Stimulated activated memory B cell treated with anti-CD40 and anti-IgM and Interleukin-4, amounts not matched to agents 10 μg/mL and 1 μg/mL and 100 μg/mL, for 72 hours (primary cell): ENCODE data around the gene HOXA6.

ENCODE experiments used
- ATAC-seq: fragments of 150-1000 bp; cut with Tn5 transposase; 2 replicates; pipeline ENCODE4 v1.10.0; 2021
- H3K27ac Mint-ChIP-seq: one replicate; pipeline ENCODE4 v1.8.0; 2022; ENCODE audit warnings: mild to moderate bottlenecking, mixed read lengths
- H3K27me3 Mint-ChIP-seq: one replicate; pipeline ENCODE4 v1.8.0; 2022; ENCODE audit warnings: mixed read lengths
- H3K36me3 Mint-ChIP-seq: one replicate; pipeline ENCODE4 v1.8.0; 2022; ENCODE audit warnings: mixed read lengths
- H3K4me1 Mint-ChIP-seq: one replicate; pipeline ENCODE4 v1.8.0; 2022; ENCODE audit warnings: mixed read lengths
- H3K4me3 Mint-ChIP-seq: one replicate; pipeline ENCODE4 v1.8.0; 2022; ENCODE audit warnings: mild to moderate bottlenecking, moderate library complexity, mixed read lengths
- H3K9me3 Mint-ChIP-seq: one replicate; pipeline ENCODE4 v1.8.0; 2022; ENCODE audit warnings: mixed read lengths

Gene HOXA6

DNA sequence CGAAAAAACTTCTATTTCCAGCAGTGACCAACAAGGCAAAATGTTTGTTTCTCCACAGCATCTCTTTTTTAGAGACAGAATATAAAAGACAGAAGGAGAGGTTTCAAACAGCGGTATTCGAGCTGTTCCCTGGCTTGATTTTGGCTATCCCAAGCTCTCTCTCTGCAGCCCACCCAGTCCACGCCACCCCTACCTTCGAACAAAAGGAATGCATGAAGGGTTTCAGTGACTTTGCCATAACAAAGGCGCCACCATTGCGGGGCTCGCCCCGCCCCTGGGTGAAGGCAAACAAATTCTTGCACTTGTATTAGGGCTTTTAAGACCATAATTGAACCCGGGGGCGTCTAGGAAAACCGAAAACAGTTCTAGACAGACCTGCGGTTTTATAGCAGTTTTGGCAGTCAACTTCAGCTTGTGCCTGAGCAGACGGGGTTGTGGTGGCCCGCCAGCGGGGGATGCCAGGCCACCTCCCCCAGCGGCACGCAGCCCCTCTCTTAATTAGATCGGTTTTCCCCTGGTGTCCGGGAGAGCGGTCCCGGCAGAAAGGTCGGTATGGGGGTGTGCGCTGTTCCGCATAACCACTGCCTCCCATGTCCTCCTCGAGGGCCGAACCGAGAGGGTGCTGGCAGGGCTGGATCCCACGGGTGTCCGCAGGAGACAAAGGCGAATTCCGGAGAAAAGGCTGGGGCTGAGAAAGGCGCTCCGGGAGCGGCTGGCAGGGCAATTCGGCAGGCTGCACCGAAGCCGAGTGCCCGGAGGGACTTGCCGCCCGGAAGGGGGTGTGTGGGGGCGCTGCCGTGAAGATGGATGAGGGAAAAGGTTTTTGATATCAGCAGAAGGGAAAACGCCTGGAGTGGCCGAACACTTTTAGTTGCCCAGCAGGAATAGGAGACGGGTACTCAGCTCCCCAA, 40.2 kb upstream of the HOXA6 start:
- H3K36me3 Mint-ChIP-seq = no peaks in the 10 kb centered on the region
- H3K4me1 Mint-ChIP-seq = peaks cover 28% of the 10 kb centered on the region
- no peak for ATAC-seq
- peaks cover 92% of the 10 kb centered on the region for H3K27me3 Mint-ChIP-seq
- H3K4me3 Mint-ChIP-seq = no peak overlapping the region
- no peaks in the 10 kb centered on the region for H3K9me3 Mint-ChIP-seq
- no peak overlapping the region for H3K27ac Mint-ChIP-seq

- no peak overlapping the region for H3K4me3 Mint-ChIP-seq
- ATAC-seq = no peak
- no peaks in the 10 kb centered on the region for H3K9me3 Mint-ChIP-seq
- peaks cover 29% of the 10 kb centered on the region for H3K4me1 Mint-ChIP-seq
- H3K27me3 Mint-ChIP-seq = peaks cover 94% of the 10 kb centered on the region
- no peak overlapping the region for H3K27ac Mint-ChIP-seq
- H3K36me3 Mint-ChIP-seq = no peaks in the 10 kb centered on the region
Observed at GRCh38 chr7:27186668-27187474, 39.3 kb upstream of the HOXA6 start.

DNA sequence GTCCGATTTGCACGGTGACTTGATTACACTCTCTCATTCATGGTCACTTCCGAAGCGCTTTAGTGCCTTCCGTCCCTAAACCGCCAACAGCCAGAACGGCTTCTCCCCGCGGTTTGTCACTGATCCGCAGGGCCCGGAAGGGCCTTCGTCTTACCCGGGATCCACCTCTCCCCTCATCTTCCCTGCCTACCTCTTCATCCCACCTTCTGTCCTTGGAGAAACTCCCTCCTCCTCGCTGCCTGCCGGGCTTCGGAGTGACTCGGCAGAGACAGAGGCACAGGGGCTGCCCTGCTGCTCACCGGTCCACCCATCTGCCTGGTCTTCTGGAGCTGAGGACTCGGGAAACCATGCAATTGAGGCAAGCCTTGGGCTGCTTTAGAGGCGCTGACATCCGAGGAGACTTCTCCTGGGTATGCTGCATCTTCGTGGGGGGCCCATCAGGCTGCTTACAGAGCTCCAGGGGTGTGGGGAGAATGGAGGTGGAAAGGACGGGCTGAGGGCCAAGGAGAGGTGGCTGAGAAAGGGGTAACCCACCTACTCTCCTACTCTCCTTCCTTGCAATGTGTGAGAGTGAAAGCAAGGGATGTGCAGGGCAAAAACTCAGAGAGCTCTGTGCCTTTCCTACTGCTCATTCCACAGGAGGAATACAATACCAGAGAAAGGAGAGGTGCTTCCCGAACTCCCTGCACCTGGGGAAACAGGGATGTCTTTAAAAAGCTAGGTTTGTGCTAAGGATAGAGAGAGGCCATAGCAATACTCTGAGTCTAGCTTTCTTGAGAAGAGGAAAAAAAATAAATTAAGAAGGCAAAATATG, 38.5 kb upstream of the HOXA6 start:
- no peak overlapping the region for H3K27ac Mint-ChIP-seq
- H3K9me3 Mint-ChIP-seq = no peaks in the 10 kb centered on the region
- H3K36me3 Mint-ChIP-seq = no peaks in the 10 kb centered on the region
- H3K4me1 Mint-ChIP-seq = peaks cover 29% of the 10 kb centered on the region
- ATAC-seq = no peak
- H3K27me3 Mint-ChIP-seq = peaks cover 94% of the 10 kb centered on the region
- no peak overlapping the region for H3K4me3 Mint-ChIP-seq

DNA sequence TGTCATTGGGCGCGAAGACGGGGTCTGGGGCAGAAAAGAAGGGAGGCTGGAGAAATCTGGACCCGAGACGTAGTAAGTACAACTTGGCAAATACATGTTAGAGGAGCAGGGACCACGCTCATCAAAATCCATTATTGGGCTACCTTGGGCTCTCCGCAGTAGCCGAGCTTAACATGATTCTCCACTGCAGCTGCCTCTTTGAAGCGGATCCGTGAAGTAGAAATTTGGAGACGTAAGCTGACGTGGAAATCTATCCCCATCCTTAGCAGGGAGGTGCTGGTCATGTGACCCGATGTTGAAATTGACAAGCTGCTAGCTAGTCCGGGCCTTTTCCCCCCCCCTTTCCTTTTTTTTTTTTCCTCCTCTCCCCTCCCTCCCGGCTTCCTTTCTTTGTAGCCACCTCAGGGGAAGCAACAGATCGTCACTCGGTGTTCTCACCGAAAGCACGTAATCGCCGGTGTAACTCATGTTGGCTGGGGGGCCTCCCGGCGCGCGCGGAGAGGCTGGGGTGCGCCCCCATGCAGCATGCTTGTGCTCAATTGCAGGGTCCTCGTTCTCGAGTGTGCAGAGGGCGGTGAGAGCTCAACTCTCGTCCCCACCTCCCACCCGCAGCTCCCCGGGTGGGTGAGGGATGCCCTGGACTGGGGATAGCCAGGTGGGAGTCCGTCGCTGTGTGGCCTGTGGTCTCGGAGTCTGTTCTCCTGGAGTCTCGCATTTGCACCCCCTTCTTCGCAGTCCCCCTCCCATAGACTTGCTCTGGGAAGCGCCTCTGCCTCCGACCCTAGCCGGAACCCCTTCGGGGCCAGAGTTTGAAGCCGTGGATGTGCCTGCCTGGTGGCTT, 37.7 kb upstream of the HOXA6 start, which contains the start of gene HOXA11:
Gene HOXA11, minus strand, starts transcription at position 220 of the 841 bp plus-strand sequence. Its CDS starts 88 bp downstream, at position 132.
- ATAC-seq = no peak
- peaks cover 32% of the 10 kb centered on the region for H3K4me1 Mint-ChIP-seq
- no peaks in the 10 kb centered on the region for H3K9me3 Mint-ChIP-seq
- peak within 1 kb of the TSS; percentile 22 for H3K4me3 Mint-ChIP-seq
- H3K27me3 Mint-ChIP-seq = peaks cover 94% of the 10 kb centered on the region
- H3K36me3 Mint-ChIP-seq = no peaks in the 10 kb centered on the region
- H3K27ac Mint-ChIP-seq = no peak within 1 kb of the TSS

DNA sequence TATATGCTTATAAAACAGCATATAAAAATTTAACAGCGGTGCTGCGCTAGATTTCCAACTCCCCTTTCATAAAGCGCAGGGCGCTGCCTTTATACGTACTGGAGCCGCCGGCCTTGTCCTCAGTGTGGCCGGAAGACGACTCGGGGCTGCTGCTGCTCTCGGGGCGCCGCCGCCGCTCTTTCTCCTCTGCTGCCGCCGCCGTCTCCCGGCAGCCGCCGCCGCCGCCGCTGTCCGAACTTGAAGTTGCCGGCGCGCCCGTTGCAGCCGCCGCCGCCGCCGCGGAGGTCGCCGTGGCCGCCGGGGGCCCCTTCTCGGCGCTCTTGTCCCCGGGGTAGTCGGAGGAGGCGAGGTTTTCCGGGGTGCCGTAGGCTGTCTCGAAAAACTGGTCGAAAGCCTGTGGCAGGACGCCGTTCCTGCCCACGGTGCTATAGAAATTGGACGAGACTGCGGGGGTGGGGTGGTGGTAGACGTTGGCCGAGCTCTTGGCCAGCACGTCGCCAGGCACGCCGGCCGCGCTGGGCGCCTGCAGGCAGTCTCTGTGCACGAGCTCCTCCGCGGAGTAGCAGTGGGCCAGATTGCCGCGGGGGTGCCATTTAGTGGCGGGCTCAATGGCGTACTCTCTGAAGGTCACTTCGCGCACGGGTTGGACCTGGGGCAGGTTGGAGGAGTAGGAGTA, 36.9 kb upstream of the HOXA6 start:
- peaks cover 40% of the 10 kb centered on the region for H3K4me1 Mint-ChIP-seq
- H3K27ac Mint-ChIP-seq = no peak overlapping the region
- H3K4me3 Mint-ChIP-seq = peak overlapping the region; percentile 22
- H3K36me3 Mint-ChIP-seq = no peaks in the 10 kb centered on the region
- ATAC-seq = no peak
- no peaks in the 10 kb centered on the region for H3K9me3 Mint-ChIP-seq
- H3K27me3 Mint-ChIP-seq = peaks cover 94% of the 10 kb centered on the region

DNA sequence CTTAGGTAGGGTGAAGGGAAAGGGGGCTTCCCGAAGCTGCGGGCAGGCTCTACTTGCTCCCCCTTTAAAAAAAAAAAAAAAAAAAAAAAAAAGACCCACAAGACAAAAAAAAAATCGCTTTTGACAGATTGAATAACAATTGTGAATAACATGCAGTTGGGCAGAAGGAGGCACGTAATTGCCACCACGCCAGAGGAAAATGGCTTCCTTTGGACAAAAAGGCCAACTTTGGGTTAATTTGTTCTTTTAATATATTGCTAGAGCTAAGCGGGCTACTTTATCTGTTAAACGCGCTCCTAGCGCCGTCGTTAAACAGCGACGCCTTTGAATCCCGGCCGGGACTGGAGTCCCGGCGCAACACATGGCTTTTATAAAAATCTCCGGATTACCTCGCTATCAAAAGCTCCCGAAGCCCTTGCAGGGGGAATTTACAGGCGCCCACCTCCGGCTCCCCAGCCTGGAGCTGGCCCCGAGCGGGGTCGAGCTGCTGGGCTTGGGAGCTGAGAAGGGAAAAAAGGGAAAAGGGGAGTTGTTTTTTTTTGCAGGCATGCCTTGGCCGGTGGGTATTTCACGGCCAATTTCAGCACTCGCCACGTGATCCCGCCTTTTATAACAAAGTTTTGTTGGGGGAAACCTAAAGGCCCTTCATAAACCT, 36.2 kb upstream of the HOXA6 start:
- Mint-ChIP-seq H3K9me3 (no peaks in the 10 kb centered on the region), H3K4me1 (peaks cover 36% of the 10 kb centered on the region), H3K36me3 (no peaks in the 10 kb centered on the region), H3K27me3 (peaks cover 94% of the 10 kb centered on the region), H3K4me3 (no peak overlapping the region), H3K27ac (no peak overlapping the region)
- no peak for ATAC-seq

DNA sequence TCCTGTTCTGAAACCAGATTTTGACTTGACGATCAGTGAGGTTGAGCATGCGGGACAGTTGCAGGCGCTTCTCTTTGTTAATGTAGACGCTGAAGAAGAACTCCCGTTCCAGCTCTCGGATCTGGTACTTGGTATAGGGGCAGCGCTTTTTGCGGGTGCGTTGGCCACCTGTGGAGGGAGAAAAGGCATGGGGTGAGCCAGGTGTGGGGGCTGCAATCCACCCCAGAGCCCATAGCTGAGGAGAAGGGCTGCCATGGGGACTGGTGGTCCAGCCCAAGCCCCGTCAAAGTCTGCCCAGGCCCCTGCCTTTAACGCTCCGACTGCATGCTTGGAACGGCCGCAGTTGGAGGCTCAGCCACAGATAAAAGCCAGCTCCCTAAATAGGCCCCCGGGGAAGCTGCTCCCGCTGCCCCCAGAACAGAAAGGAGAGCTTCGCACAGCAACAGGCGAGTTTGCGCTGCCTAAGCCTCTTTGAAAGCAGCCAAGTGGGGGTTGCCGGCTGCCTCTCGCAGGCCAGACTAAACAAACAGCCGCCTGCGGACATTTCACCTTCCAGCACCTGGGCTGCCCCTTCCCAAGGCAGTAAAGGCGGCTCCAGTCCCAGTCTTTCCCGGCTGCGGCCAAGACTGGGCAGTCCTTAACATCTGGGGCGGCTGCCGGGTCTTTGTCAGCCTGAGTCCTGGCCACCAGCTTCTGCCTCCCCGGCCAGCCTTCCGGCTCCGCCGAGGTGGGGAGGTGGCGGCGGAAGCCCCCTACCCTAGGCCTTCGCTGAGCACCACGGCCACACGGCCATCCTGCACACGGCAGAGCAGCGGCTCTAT, 35.5 kb upstream of the HOXA6 start:
- H3K27ac Mint-ChIP-seq = no peak overlapping the region
- peak overlapping the region; percentile 14 for H3K4me3 Mint-ChIP-seq
- H3K36me3 Mint-ChIP-seq = no peaks in the 10 kb centered on the region
- H3K9me3 Mint-ChIP-seq = no peaks in the 10 kb centered on the region
- H3K27me3 Mint-ChIP-seq = peaks cover 94% of the 10 kb centered on the region
- ATAC-seq = no peak
- H3K4me1 Mint-ChIP-seq = peaks cover 28% of the 10 kb centered on the region

DNA sequence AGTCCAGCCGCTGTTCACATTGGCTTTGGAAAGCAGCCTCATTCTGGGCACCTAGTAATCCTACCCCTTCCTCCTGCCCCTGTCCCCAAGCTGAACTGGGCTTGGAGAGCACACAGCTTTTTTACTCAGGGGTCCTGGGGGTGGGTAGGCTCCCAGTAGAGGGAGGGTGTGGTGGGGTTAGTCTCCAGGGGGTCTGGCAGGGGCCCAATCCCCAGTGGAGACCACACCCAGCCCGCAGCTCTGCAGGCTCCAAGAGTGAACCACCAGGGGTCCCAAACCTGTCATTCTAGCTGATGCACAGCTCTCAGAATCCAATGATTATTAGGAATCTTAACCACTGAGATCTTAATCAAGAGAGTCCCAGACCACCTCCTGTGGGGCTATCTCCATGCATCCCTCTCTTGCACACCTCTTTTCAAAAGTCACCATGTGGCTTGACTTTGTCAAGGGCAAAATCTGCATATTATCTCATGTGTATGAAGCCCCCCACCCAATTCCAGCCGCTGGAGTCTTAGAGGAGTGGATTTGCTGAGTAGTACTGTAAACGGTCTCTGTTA, 34.8 kb upstream of the HOXA6 start:
- Mint-ChIP-seq H3K9me3 (no peaks in the 10 kb centered on the region), H3K4me1 (peaks cover 24% of the 10 kb centered on the region), H3K36me3 (no peaks in the 10 kb centered on the region), H3K27me3 (peaks cover 94% of the 10 kb centered on the region), H3K4me3 (no peak overlapping the region), H3K27ac (no peak overlapping the region)
- no peak for ATAC-seq

GRCh38 chr7:27181795-27182275, 34.3 kb upstream of the HOXA6 start:
- Mint-ChIP-seq H3K36me3 (no peaks in the 10 kb centered on the region), H3K27me3 (peaks cover 94% of the 10 kb centered on the region), H3K27ac (no peak overlapping the region), H3K4me3 (no peak overlapping the region), H3K4me1 (peaks cover 24% of the 10 kb centered on the region), H3K9me3 (no peaks in the 10 kb centered on the region)
- ATAC-seq = no peak

- Mint-ChIP-seq H3K4me3 (peak overlapping the region; percentile 31), H3K27ac (no peak overlapping the region), H3K9me3 (no peaks in the 10 kb centered on the region), H3K27me3 (peaks cover 94% of the 10 kb centered on the region), H3K36me3 (no peaks in the 10 kb centered on the region), H3K4me1 (peaks cover 24% of the 10 kb centered on the region)
- ATAC-seq = no peak
Observed at GRCh38 chr7:27180431-27181420, 33.2 kb upstream of the HOXA6 start.

DNA sequence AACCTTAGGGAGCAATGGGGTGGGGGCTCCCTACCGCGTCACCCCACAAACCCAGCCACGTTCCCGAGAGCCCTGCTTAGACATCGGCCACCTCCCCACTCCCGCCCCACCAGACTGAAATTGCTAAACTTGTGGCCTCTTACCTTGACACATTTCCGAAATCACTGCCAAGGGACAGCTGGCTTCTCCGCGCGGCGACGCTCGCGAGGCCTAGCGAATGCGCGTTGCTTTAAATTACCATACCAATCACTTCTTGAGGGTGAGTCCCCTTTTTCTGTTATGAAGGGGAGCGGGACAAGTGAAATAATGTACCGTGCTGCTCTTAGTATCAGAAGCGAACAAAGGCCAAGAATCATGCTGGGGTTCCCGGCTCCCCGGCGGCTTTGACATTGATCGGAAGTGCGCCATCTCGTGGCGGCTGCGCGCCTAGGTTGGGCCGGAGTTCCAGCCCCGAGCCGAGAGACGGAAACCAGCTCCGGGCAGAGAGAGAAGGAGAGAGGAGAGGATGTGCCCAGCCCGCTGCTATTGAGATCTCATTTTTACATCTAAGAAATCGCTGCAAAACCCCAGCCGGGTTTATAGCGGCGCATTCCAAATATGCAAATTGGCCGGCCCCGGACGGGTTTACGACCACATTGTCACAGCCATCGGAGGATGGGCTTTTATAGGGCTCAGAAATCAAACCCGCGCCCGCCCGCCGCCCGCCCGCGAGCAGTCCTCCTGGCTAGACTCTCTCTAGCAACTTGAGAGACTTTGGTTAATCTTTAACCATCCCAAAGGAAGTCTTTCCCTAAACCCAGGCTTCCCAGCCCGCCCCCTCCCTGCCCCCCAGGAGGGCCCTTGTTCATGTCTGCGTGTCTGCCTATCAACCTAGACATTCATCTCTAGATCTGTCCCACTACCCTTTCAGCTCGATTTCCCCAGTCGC, 32.2 kb upstream of the HOXA6 start:
- H3K36me3 Mint-ChIP-seq = no peaks in the 10 kb centered on the region
- no peak overlapping the region for H3K27ac Mint-ChIP-seq
- peaks cover 26% of the 10 kb centered on the region for H3K4me1 Mint-ChIP-seq
- H3K9me3 Mint-ChIP-seq = no peaks in the 10 kb centered on the region
- no peak for ATAC-seq
- H3K27me3 Mint-ChIP-seq = peaks cover 94% of the 10 kb centered on the region
- peak overlapping the region; percentile 31 for H3K4me3 Mint-ChIP-seq
